PC-9 (cell line): ENCODE measurements around the gene STYK1. TPM values are rescaled to one million over a fixed set of nuclear protein-coding genes. Genes with fewer than 3 reads are reported as not detected.

ENCODE experiments used
- BruUV-seq: library from RNA; stranded (reverse); fragments of 400-500 nt; replicated peaks from 2 replicates; lab custom pipeline; 2021; lab: Mats Ljungman, UMichigan
- CTCF ChIA-PET: fragments of 300-600 bp; sonication (Branson Sonifier 250); formaldehyde crosslinking; loops from one replicate; lab custom pipeline; 2022; ENCODE audit warnings: antibody characterized with exemption; lab: Charles Lee
- POLR2A ChIA-PET: fragments of 300-600 bp; sonication (Branson Sonifier 250); formaldehyde crosslinking; loops from one replicate; lab custom pipeline; 2022; ENCODE audit warnings: antibody characterized with exemption; ENCODE audit not compliant: unreplicated experiment; lab: Charles Lee
- DNase-seq, 2 experiments: peaks; one replicate each; pipeline versions ENCODE4 v3.0.0 to v3.0.0-alpha.2; 2015 to 2022; ENCODE audit warnings: mixed read lengths in 1 of 2
- H2AFZ ChIP-seq: fragments of 200-600 bp; sonication (generic); 2 replicates; pipeline ENCODE4 v1.8.1; 2017; ENCODE audit warnings: antibody characterized with exemption
- H3F3A ChIP-seq: fragments of 200-600 bp; sonication (generic); 2 replicates; pipeline ENCODE4 v1.8.1; 2017; ENCODE audit warnings: antibody characterized with exemption, mild to moderate bottlenecking, low read depth; ENCODE audit not compliant: insufficient read depth
- H3K27ac ChIP-seq: fragments of 200-600 bp; sonication (generic); 2 replicates; pipeline ENCODE4 v1.6.1; 2016; ENCODE audit warnings: mixed run types
- H3K27me3 ChIP-seq: fragments of 200-600 bp; sonication (generic); 2 replicates; pipeline ENCODE4 v1.6.1; 2016; ENCODE audit warnings: low read depth, mixed run types; ENCODE audit not compliant: insufficient read depth
- H3K36me3 ChIP-seq: fragments of 200-600 bp; sonication (generic); 2 replicates; pipeline ENCODE4 v1.6.1; 2016; ENCODE audit warnings: low read depth, mixed run types
- H3K4me1 ChIP-seq: fragments of 200-600 bp; sonication (generic); replicated peaks from 2 replicates; pipeline ENCODE4 v1.6.1; 2016; ENCODE audit warnings: mixed run types; ENCODE audit not compliant: insufficient read depth
- H3K4me2 ChIP-seq: fragments of 200-600 bp; sonication (generic); 2 replicates; pipeline ENCODE4 v1.6.1; 2017; ENCODE audit warnings: mixed run types
- H3K4me3 ChIP-seq: fragments of 200-600 bp; sonication (generic); 2 replicates; pipeline ENCODE4 v1.6.1; 2016; ENCODE audit warnings: mixed run types
- H3K79me2 ChIP-seq: fragments of 200-600 bp; sonication (generic); 2 replicates; pipeline ENCODE4 v1.6.1; 2017; ENCODE audit warnings: low read depth, mixed run types
- H3K9me2 ChIP-seq: fragments of 200-600 bp; sonication (generic); 2 replicates; pipeline ENCODE4 v1.8.1; 2017; ENCODE audit warnings: mild to moderate bottlenecking; ENCODE audit not compliant: insufficient read depth
- H3K9me3 ChIP-seq: fragments of 200-600 bp; sonication (generic); 2 replicates; pipeline ENCODE4 v1.8.1; 2016; ENCODE audit warnings: low read depth; ENCODE audit not compliant: insufficient read depth
- H4K20me1 ChIP-seq: fragments of 200-600 bp; sonication (generic); 2 replicates; pipeline ENCODE4 v1.8.1; 2017; ENCODE audit not compliant: insufficient read depth
- EZH2 ChIP-seq: fragments of 200-600 bp; sonication (generic); IDR thresholded peaks from 2 replicates; pipeline ENCODE4 v1.8.0; 2017; ENCODE audit warnings: antibody characterized with exemption, low read depth
- intact Hi-C: fragments of 100-400 bp; cut with micrococcal nuclease; formaldehyde crosslinking; loops from one replicate; pipeline ENCODE4 v1.10.0; 2022; ENCODE audit not compliant: unreplicated experiment
- total RNA-seq: library from RNA; stranded (reverse); gene quantifications from 2 replicates; pipeline ENCODE4 v1.2.3, GENCODE V29; 2021
- TF ChIP-seq, protein P1 (sequence below): fragments of 200-600 bp; sonication (generic); conservative IDR thresholded peaks from 2 replicates; pipeline ENCODE4 v1.6.1; 2017; ENCODE audit warnings: mixed run types, antibody characterized with exemption, mild to moderate bottlenecking, moderate library complexity

Gene STYK1
- total RNA-seq, 1 experiment from 2014 or later = 16.9 TPM

GRCh38 chr12:10664499-10664898 lies 9.4 kb downstream of the STYK1 start:
- BruUV-seq = no TSS peak
- DNase-seq = no peak
- no peak overlapping the region for H2AFZ ChIP-seq
- H3K4me2 ChIP-seq = no peak overlapping the region
- H3K27me3 ChIP-seq = no peaks in the 10 kb centered on the region
- TF ChIP-seq, protein P1, sequence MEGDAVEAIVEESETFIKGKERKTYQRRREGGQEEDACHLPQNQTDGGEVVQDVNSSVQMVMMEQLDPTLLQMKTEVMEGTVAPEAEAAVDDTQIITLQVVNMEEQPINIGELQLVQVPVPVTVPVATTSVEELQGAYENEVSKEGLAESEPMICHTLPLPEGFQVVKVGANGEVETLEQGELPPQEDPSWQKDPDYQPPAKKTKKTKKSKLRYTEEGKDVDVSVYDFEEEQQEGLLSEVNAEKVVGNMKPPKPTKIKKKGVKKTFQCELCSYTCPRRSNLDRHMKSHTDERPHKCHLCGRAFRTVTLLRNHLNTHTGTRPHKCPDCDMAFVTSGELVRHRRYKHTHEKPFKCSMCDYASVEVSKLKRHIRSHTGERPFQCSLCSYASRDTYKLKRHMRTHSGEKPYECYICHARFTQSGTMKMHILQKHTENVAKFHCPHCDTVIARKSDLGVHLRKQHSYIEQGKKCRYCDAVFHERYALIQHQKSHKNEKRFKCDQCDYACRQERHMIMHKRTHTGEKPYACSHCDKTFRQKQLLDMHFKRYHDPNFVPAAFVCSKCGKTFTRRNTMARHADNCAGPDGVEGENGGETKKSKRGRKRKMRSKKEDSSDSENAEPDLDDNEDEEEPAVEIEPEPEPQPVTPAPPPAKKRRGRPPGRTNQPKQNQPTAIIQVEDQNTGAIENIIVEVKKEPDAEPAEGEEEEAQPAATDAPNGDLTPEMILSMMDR = no peak
- no peak for TF ChIP-seq EZH2
- ChIA-PET POLR2A (no interaction called here), CTCF (no interaction called here)
- intact Hi-C loops = no loop called here
- H3K4me1 ChIP-seq = no peaks in the 10 kb centered on the region
- no peak overlapping the region for H3K4me3 ChIP-seq
- no peaks in the 10 kb centered on the region for H3K36me3 ChIP-seq
- no peaks in the 10 kb centered on the region for H3K9me2 ChIP-seq
- no peaks in the 10 kb centered on the region for H3F3A ChIP-seq
- no peak overlapping the region for H3K27ac ChIP-seq
- no peaks in the 10 kb centered on the region; the same call in 1 of the 2 replicates for H4K20me1 ChIP-seq
- H3K9me3 ChIP-seq = no peaks in the 10 kb centered on the region
- H3K79me2 ChIP-seq = no peaks in the 10 kb centered on the region

GRCh38 chr12:10663869-10664268 lies 10.0 kb downstream of the STYK1 start:
- Histone ChIP-seq H3K79me2 (no peaks in the 10 kb centered on the region), H3K27ac (no peak overlapping the region), H3K36me3 (no peaks in the 10 kb centered on the region), H3K9me3 (no peaks in the 10 kb centered on the region), H3K9me2 (no peaks in the 10 kb centered on the region), H3K27me3 (no peaks in the 10 kb centered on the region), H3K4me1 (no peaks in the 10 kb centered on the region), H3F3A (no peaks in the 10 kb centered on the region), H3K4me2 (no peak overlapping the region), H2AFZ (no peak overlapping the region), H3K4me3 (no peak overlapping the region), H4K20me1 (no peaks in the 10 kb centered on the region; the same call in 1 of the 2 replicates)
- POLR2A ChIA-PET = no interaction called here
- intact Hi-C loops = no loop called here
- CTCF ChIA-PET = interaction anchor here (0.8 kb wide), 1 partner anchor 265 kb away, joined by 3 read pairs; no protein-coding TSS in a partner anchor
- DNase-seq = no peak
- BruUV-seq = no TSS peak
- TF ChIP-seq EZH2 = no peak
- TF ChIP-seq, protein P1 = no peak

DNA sequence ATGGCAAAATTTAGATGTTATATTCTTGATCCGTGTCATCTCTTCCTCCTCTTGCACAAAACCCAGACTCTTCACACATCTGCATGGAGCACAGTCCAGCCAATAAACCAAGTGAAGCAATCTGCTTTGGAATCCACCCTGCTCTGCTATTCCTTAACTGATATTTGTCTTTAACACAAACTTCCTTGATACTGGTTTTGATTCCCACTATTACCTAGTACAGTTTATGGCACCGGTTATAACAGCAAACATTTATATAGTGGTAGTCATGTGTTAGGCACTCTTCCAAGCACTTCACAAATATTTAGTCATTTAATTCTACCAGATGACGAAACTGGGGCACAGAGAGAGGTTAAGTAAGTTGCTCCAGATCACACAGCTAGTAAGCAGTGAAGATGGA lies 12.5 kb downstream of the STYK1 start:
- DNase-seq = peak in 1 of 2 experiments; percentile 56

More for the DNA sequence above, 12.5 kb downstream of the STYK1 start:
- Histone ChIP-seq H3K4me3 (no peak overlapping the region), H3K4me1 (no peaks in the 10 kb centered on the region), H3K27ac (no peak overlapping the region), H3K9me3 (peaks cover 3% of the 10 kb centered on the region; the same call in 1 of the 2 replicates), H3K79me2 (no peaks in the 10 kb centered on the region), H3F3A (no peaks in the 10 kb centered on the region), H4K20me1 (no peaks in the 10 kb centered on the region), H3K36me3 (no peaks in the 10 kb centered on the region), H3K27me3 (no peaks in the 10 kb centered on the region), H2AFZ (no peak overlapping the region), H3K4me2 (no peak overlapping the region), H3K9me2 (no peaks in the 10 kb centered on the region)
- BruUV-seq = no TSS peak
- TF ChIP-seq, protein P1 = no peak
- TF ChIP-seq EZH2 = no peak
- CTCF ChIA-PET = no interaction called here
- POLR2A ChIA-PET = no interaction called here
- intact Hi-C loops = no loop called here
